ENCODE data around the gene WDR81.

Gene WDR81

DNA sequence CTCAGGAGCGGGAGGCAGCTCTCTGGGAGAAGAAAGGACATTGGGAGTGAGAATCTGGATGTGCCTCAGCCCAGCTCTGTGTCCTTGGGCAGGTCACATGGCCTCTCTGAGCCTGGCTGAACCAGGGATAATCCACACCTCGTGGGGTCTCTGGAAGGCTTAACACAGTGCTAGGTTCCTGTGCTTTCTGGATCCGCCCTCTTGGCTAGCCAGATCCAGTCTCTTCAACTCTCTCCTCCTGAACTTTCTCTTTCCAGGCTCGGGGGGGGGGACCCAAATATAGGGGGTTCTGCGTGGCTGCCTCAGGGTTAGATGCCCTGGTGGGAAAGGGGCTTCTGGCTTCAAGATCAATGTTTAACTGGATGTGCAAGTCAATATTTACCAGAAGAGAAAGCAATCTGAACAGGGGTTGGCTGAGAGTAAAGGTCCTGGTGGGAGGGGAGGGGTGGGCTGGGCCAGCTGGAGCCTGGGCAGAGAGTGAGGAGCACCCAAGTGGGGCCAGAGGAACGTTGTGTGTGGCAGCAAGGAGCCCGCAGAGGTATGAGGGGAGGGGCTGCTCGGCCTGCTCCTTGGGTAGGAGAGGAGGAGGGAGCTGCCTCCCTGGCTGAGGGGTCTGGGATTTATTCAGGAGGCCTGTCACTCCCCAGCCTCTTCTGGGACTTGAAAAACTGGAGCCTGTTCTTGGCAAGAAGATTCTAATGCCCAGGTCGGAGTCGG is 18.0 kb downstream of the WDR81 start, which contains the start of gene SERPINF2:
Gene SERPINF2, plus strand, starts transcription at position 501 of the 717 bp plus-strand sequence. CDS start 2,125 bp downstream, outside the sequence.
- no peaks in the 10 kb centered on the region for H3K4me1 ChIP-seq (ENCODE audit: control insufficient read depth, low read depth, low read length)
- no peak within 1 kb of the TSS for H3K4me3 ChIP-seq (ENCODE audit: low read length)
- no peak within 1 kb of the TSS for H2BK15ac ChIP-seq (replicated peaks; ENCODE audit: low read depth)
- H3K56ac ChIP-seq (ENCODE audit: low read length): no peak within 1 kb of the TSS
- no peak within 1 kb of the TSS for H2AK5ac ChIP-seq (ENCODE audit: low read length)
- no peak within 1 kb of the TSS for H3K23ac ChIP-seq (ENCODE audit: low read length)
- H4K5ac ChIP-seq (ENCODE audit: low read length): no peak within 1 kb of the TSS
- H3K79me2 ChIP-seq (ENCODE audit: control insufficient read depth, insufficient read depth, low read length): no peaks in the 10 kb centered on the region
- no peak within 1 kb of the TSS for H3K27ac ChIP-seq (ENCODE audit: low read depth, low read length)
- no CpG with 5 or more reads among the region's 10 CpGs for WGBS (ENCODE audit: extremely low coverage, insufficient coverage, low lambda C conversion rate)
- no peak within 1 kb of the TSS for H3K18ac ChIP-seq (ENCODE audit: low read length)
- no peak within 1 kb of the TSS for H4K8ac ChIP-seq (ENCODE audit: low read depth, low read length)
- H3K27me3 ChIP-seq (ENCODE audit: insufficient read depth, low read length, poor library complexity): no peaks in the 10 kb centered on the region
- no peaks in the 10 kb centered on the region for H3K79me1 ChIP-seq (ENCODE audit: low read length)
- no peak within 1 kb of the TSS for H3K4ac ChIP-seq (ENCODE audit: low read depth, low read length)
- H3K4me2 ChIP-seq (ENCODE audit: low read length): no peak within 1 kb of the TSS
- H3K9ac ChIP-seq (ENCODE audit: low read length): no peak within 1 kb of the TSS
- no peak within 1 kb of the TSS for H2BK5ac ChIP-seq (ENCODE audit: low read length)
- DNase-seq: no peak
- H2BK120ac ChIP-seq (ENCODE audit: low read depth, low read length): no peak within 1 kb of the TSS
- H3K36me3 ChIP-seq (ENCODE audit: control insufficient read depth, insufficient read depth, low read length): no peaks in the 10 kb centered on the region

DNA sequence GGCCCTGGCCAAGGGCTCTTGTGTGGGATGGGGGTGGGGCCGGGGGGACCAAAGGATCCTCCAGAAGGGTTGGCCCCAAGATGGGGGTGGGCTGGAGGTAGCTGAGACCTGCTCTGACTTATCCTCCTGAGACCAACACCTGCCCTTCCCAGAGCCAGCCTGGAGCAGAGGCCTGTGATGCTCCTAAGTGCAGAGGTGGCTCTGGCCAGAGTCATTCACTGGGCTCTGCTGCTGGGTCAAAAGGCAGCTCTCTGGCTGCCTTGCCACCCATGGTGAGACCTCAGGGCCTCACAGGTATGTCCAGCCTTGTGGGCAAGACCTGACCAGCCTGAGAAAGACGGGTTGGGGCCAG is 18.6 kb downstream of the WDR81 start:
- H3K4me1 ChIP-seq (ENCODE audit: control insufficient read depth, low read depth, low read length): no peaks in the 10 kb centered on the region
- H3K79me1 ChIP-seq (ENCODE audit: low read length): no peaks in the 10 kb centered on the region
- no peaks in the 10 kb centered on the region for H3K27me3 ChIP-seq (ENCODE audit: insufficient read depth, low read length, poor library complexity)
- H3K4ac ChIP-seq (ENCODE audit: low read depth, low read length): no peak overlapping the region
- H3K9ac ChIP-seq (ENCODE audit: low read length): no peak overlapping the region
- H3K79me2 ChIP-seq (ENCODE audit: control insufficient read depth, insufficient read depth, low read length): no peaks in the 10 kb centered on the region
- H3K36me3 ChIP-seq (ENCODE audit: control insufficient read depth, insufficient read depth, low read length): no peaks in the 10 kb centered on the region
- H4K5ac ChIP-seq (ENCODE audit: low read length): no peak overlapping the region
- H3K56ac ChIP-seq (ENCODE audit: low read length): no peak overlapping the region
- no peak overlapping the region for H2BK120ac ChIP-seq (ENCODE audit: low read depth, low read length)
- no peak for DNase-seq
- H2BK5ac ChIP-seq (ENCODE audit: low read length): no peak overlapping the region
- H4K8ac ChIP-seq (ENCODE audit: low read depth, low read length): no peak overlapping the region
- no peak overlapping the region for H3K27ac ChIP-seq (ENCODE audit: low read depth, low read length)
- H3K4me2 ChIP-seq (ENCODE audit: low read length): no peak overlapping the region
- no peak overlapping the region for H3K4me3 ChIP-seq (ENCODE audit: low read length)
- no peak overlapping the region for H2AK5ac ChIP-seq (ENCODE audit: low read length)
- no peak overlapping the region for H3K18ac ChIP-seq (ENCODE audit: low read length)
- H3K23ac ChIP-seq (ENCODE audit: low read length): no peak overlapping the region
- no peak overlapping the region for H2BK15ac ChIP-seq (replicated peaks; ENCODE audit: low read depth)
- WGBS (ENCODE audit: extremely low coverage, insufficient coverage, low lambda C conversion rate): no CpG with 5 or more reads among the region's 2 CpGs

DNA sequence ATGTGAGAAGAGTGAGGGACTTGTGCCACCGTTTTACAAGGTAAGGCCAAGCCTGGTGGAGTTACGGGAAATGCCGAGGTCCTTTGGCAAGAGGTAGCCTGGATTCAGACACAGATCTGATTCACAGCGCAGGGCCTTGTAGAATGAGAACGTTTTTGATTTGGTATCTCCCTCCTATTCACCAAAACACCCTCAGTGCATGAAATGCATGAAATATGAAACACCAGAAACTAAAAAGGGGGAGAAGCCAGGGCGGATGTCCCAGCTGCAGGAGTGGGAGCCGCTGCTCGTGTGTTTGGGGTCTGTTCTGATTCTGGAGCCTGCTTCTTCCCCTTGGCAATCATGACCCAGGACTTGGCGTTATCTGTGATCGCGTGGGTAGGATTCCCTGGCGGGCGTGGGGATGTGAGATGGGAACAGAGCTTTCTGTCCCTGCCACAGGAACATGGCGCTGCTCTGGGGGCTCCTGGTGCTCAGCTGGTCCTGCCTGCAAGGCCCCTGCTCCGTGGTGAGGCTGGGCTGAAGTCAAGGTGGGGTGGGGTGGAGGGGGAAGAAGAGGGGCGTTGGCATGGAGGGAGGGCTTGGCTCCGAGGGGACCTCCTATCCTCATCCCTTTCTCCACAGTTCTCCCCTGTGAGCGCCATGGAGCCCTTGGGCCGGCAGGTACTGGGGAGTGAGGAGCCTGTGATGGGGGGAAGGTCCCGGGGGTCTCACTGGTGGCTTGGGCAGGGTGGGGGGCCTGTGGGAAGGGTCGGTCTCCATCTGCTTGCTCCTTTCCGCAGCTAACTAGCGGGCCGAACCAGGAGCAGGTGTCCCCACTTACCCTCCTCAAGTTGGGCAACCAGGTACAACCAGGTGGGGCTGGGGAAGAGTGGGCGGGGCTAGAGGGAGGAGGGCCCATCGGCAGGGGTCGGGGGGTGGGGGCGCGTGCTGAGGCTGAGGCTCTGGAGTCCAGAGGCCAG is 20.3 kb downstream of the WDR81 start:
- Histone ChIP-seq H3K27ac (ENCODE audit: low read depth, low read length) (no peak overlapping the region), H3K23ac (ENCODE audit: low read length) (no peak overlapping the region), H3K4me2 (ENCODE audit: low read length) (no peak overlapping the region), H3K9ac (ENCODE audit: low read length) (no peak overlapping the region), H3K18ac (ENCODE audit: low read length) (no peak overlapping the region), H2BK15ac (replicated peaks; ENCODE audit: low read depth) (no peak overlapping the region), H3K27me3 (ENCODE audit: insufficient read depth, low read length, poor library complexity) (no peaks in the 10 kb centered on the region), H3K4ac (ENCODE audit: low read depth, low read length) (no peak overlapping the region), H3K79me2 (ENCODE audit: control insufficient read depth, insufficient read depth, low read length) (no peaks in the 10 kb centered on the region), H3K56ac (ENCODE audit: low read length) (no peak overlapping the region), H3K36me3 (ENCODE audit: control insufficient read depth, insufficient read depth, low read length) (no peaks in the 10 kb centered on the region), H4K5ac (ENCODE audit: low read length) (no peak overlapping the region), H3K79me1 (ENCODE audit: low read length) (no peaks in the 10 kb centered on the region), H2BK120ac (ENCODE audit: low read depth, low read length) (no peak overlapping the region), H4K8ac (ENCODE audit: low read depth, low read length) (no peak overlapping the region), H2AK5ac (ENCODE audit: low read length) (no peak overlapping the region), H2BK5ac (ENCODE audit: low read length) (no peak overlapping the region), H3K4me3 (ENCODE audit: low read length) (no peak overlapping the region), H3K4me1 (ENCODE audit: control insufficient read depth, low read depth, low read length) (no peaks in the 10 kb centered on the region)
- no peak for DNase-seq
- WGBS (ENCODE audit: extremely low coverage, insufficient coverage, low lambda C conversion rate): no CpG with 5 or more reads among the region's 29 CpGs

DNA sequence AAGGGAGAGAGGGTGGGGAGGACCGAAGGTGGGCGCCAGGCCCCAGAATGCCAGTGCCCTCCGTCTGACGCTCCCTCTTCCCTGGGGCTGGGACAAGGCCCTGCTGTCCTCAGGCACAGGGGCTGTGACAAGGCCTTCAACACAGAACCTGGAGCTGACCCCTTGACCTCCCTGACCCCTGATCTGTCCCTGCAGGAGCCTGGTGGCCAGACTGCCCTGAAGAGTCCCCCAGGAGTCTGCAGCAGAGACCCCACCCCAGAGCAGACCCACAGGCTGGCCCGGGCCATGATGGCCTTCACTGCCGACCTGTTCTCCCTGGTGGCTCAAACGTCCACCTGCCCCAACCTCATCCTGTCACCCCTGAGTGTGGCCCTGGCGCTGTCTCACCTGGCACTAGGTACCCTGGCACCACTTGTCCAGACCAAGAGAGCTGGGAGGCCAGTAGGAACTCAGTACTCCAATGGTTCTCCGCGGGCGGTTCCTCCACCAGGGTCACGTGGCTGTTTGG is 21.1 kb downstream of the WDR81 start:
- H2AK5ac ChIP-seq (ENCODE audit: low read length): no peak overlapping the region
- no peak overlapping the region for H2BK120ac ChIP-seq (ENCODE audit: low read depth, low read length)
- H3K4ac ChIP-seq (ENCODE audit: low read depth, low read length): no peak overlapping the region
- H4K8ac ChIP-seq (ENCODE audit: low read depth, low read length): no peak overlapping the region
- H4K5ac ChIP-seq (ENCODE audit: low read length): no peak overlapping the region
- no peaks in the 10 kb centered on the region for H3K36me3 ChIP-seq (ENCODE audit: control insufficient read depth, insufficient read depth, low read length)
- no peak overlapping the region for H3K18ac ChIP-seq (ENCODE audit: low read length)
- H3K56ac ChIP-seq (ENCODE audit: low read length): no peak overlapping the region
- H3K4me3 ChIP-seq (ENCODE audit: low read length): no peak overlapping the region
- H3K79me2 ChIP-seq (ENCODE audit: control insufficient read depth, insufficient read depth, low read length): no peaks in the 10 kb centered on the region
- H3K9ac ChIP-seq (ENCODE audit: low read length): no peak overlapping the region
- H3K27ac ChIP-seq (ENCODE audit: low read depth, low read length): no peak overlapping the region
- H3K79me1 ChIP-seq (ENCODE audit: low read length): no peaks in the 10 kb centered on the region
- no peak overlapping the region for H3K4me2 ChIP-seq (ENCODE audit: low read length)
- DNase-seq: no peak
- no peak overlapping the region for H2BK5ac ChIP-seq (ENCODE audit: low read length)
- no peaks in the 10 kb centered on the region for H3K27me3 ChIP-seq (ENCODE audit: insufficient read depth, low read length, poor library complexity)
- H3K23ac ChIP-seq (ENCODE audit: low read length): no peak overlapping the region
- no CpG with 5 or more reads among the region's 12 CpGs for WGBS (ENCODE audit: extremely low coverage, insufficient coverage, low lambda C conversion rate)
- no peaks in the 10 kb centered on the region for H3K4me1 ChIP-seq (ENCODE audit: control insufficient read depth, low read depth, low read length)
- no peak overlapping the region for H2BK15ac ChIP-seq (replicated peaks; ENCODE audit: low read depth)

DNA sequence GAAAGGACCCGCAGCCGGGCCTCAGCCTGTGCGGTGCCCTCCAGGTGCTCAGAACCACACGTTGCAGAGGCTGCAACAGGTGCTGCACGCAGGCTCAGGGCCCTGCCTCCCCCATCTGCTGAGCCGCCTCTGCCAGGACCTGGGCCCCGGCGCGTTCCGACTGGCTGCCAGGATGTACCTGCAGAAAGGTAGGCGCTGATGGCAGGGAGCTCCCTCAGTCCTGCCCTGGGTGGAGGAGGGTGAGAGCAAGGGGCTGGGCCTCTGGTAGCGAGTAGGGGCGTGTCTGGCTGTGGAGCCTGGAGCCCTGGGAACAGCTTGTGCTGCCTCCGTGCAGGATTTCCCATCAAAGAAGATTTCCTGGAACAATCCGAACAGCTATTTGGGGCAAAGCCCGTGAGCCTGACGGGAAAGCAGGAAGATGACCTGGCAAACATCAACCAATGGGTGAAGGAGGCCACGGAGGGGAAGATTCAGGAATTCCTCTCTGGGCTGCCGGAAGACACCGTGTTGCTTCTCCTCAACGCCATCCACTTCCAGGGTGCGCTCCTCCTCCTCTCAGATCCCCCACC is 22.6 kb downstream of the WDR81 start:
- WGBS (ENCODE audit: extremely low coverage, insufficient coverage, low lambda C conversion rate): no CpG with 5 or more reads among the region's 22 CpGs
- no peak overlapping the region for H3K23ac ChIP-seq (ENCODE audit: low read length)

More for the DNA sequence above, 22.6 kb downstream of the WDR81 start:
- H4K8ac ChIP-seq (ENCODE audit: low read depth, low read length): no peak overlapping the region
- no peaks in the 10 kb centered on the region for H3K4me1 ChIP-seq (ENCODE audit: control insufficient read depth, low read depth, low read length)
- no peaks in the 10 kb centered on the region for H3K27me3 ChIP-seq (ENCODE audit: insufficient read depth, low read length, poor library complexity)
- H3K79me1 ChIP-seq (ENCODE audit: low read length): no peaks in the 10 kb centered on the region
- no peak overlapping the region for H3K4me3 ChIP-seq (ENCODE audit: low read length)
- no peak overlapping the region for H3K18ac ChIP-seq (ENCODE audit: low read length)
- H3K27ac ChIP-seq (ENCODE audit: low read depth, low read length): no peak overlapping the region
- H2BK15ac ChIP-seq (replicated peaks; ENCODE audit: low read depth): no peak overlapping the region
- H3K79me2 ChIP-seq (ENCODE audit: control insufficient read depth, insufficient read depth, low read length): no peaks in the 10 kb centered on the region
- H3K4ac ChIP-seq (ENCODE audit: low read depth, low read length): no peak overlapping the region
- no peak overlapping the region for H3K56ac ChIP-seq (ENCODE audit: low read length)
- H2BK120ac ChIP-seq (ENCODE audit: low read depth, low read length): no peak overlapping the region
- no peak for DNase-seq
- no peaks in the 10 kb centered on the region for H3K36me3 ChIP-seq (ENCODE audit: control insufficient read depth, insufficient read depth, low read length)
- no peak overlapping the region for H2BK5ac ChIP-seq (ENCODE audit: low read length)
- no peak overlapping the region for H3K4me2 ChIP-seq (ENCODE audit: low read length)
- H2AK5ac ChIP-seq (ENCODE audit: low read length): no peak overlapping the region
- no peak overlapping the region for H4K5ac ChIP-seq (ENCODE audit: low read length)
- no peak overlapping the region for H3K9ac ChIP-seq (ENCODE audit: low read length)

Measured in mesendoderm (in vitro differentiated cells).